H1 (cell line): ENCODE data around the gene PPP1R9A. TPM values are rescaled to one million over a fixed set of nuclear protein-coding genes. Genes with fewer than 3 reads are reported as not detected.

Experiments
- CTCF ChIA-PET: fragments of 300-600 bp; sonication (Branson Sonifier 250); formaldehyde crosslinking; loops from one replicate; lab custom pipeline; 2021; ENCODE audit not compliant: partially characterized antibody; lab: Charles Lee
- POLR2A ChIA-PET: fragments of 300-600 bp; sonication (Branson Sonifier 250); formaldehyde crosslinking; loops from one replicate; lab custom pipeline; 2021; ENCODE audit warnings: inconsistent platforms; ENCODE audit not compliant: partially characterized antibody; lab: Charles Lee
- DNase-seq, 2 experiments: peaks; one replicate each; pipeline versions ENCODE4 v3.0.0 to v3.0.0-alpha.2; 2010 to 2022; ENCODE audit warnings: low spot score in 2 of 2, low read depth in 1 of 2, mixed read lengths in 1 of 2
- FAIRE-seq: peaks from 2 replicates; lab custom pipeline; 2011; peaks lifted over from hg19 to GRCh38; lab: Jason Lieb, UNC
- H2AFZ ChIP-seq: 2 replicates; pipeline ENCODE4 v1.8.1; 2012; ENCODE audit warnings: low read length, inconsistent platforms
- H2AK5ac ChIP-seq: 2 replicates; pipeline ENCODE4 v1.6.1; 2013; ENCODE audit warnings: low read depth, low read length
- H2BK120ac ChIP-seq: replicated peaks from 2 replicates; pipeline ENCODE3; 2013; ENCODE audit warnings: low read depth, low read length, inconsistent platforms
- H2BK12ac ChIP-seq: 2 replicates; pipeline ENCODE4 v1.6.1; 2013; ENCODE audit warnings: low read depth, low read length
- H2BK15ac ChIP-seq: 2 replicates; pipeline ENCODE4 v1.6.1; 2013; ENCODE audit warnings: low read length
- H2BK20ac ChIP-seq: 2 replicates; pipeline ENCODE4 v1.6.1; 2013; ENCODE audit warnings: low read length
- H2BK5ac ChIP-seq: 2 replicates; pipeline ENCODE4 v1.6.1; 2013; ENCODE audit warnings: low read depth, low read length
- H3K14ac ChIP-seq: 2 replicates; pipeline ENCODE4 v1.6.1; 2013; ENCODE audit warnings: inconsistent platforms; ENCODE audit not compliant: insufficient read length
- H3K18ac ChIP-seq: 2 replicates; pipeline ENCODE4 v1.6.1; 2013; ENCODE audit warnings: low read length; ENCODE audit errors: extremely low read depth
- H3K23ac ChIP-seq: 2 replicates; pipeline ENCODE4 v1.6.1; 2013; ENCODE audit warnings: inconsistent platforms; ENCODE audit not compliant: insufficient read length
- H3K23me2 ChIP-seq: 2 replicates; pipeline ENCODE4 v1.6.1; 2013; ENCODE audit warnings: low read depth, low read length
- H3K27ac ChIP-seq: 2 replicates; pipeline ENCODE4 v1.6.1; 2011; ENCODE audit warnings: low read depth, low read length, inconsistent platforms
- H3K27me3 ChIP-seq, 4 experiments: replicated peaks in 1 of 4; 1 replicate in 1 of 4; 2 replicates in 3 of 4; pipeline versions ENCODE4 v1.6.1 to v1.8.1; 2011 to 2013; ENCODE audit warnings: low read length in 3 of 4, mild to moderate bottlenecking in 3 of 4, inconsistent platforms in 2 of 4, mixed read lengths in 2 of 4, moderate library complexity in 1 of 4; ENCODE audit not compliant: control insufficient read depth in 3 of 4, insufficient read depth in 3 of 4; ENCODE audit errors: extremely low read depth in 1 of 4
- H3K36me3 ChIP-seq, 4 experiments: 2 replicates each; pipeline versions ENCODE4 v1.6.1 to v1.8.1; 2011 to 2013; ENCODE audit warnings: mild to moderate bottlenecking in 4 of 4, low read length in 3 of 4, moderate library complexity in 2 of 4, control low read depth in 1 of 4, inconsistent platforms in 1 of 4; ENCODE audit not compliant: insufficient read depth in 4 of 4, control insufficient read depth in 2 of 4
- H3K4ac ChIP-seq: replicated peaks from 2 replicates; pipeline ENCODE3; 2013; ENCODE audit warnings: low read length, low read depth, mixed read lengths, inconsistent platforms; ENCODE audit not compliant: insufficient read length
- H3K4me1 ChIP-seq, 4 experiments: replicated peaks in 1 of 4; 1 replicate in 1 of 4; 2 replicates in 3 of 4; pipeline versions ENCODE4 v1.6.1 to v1.8.1; 2011 to 2013; ENCODE audit warnings: low read length in 3 of 4, inconsistent platforms in 2 of 4, mixed read lengths in 1 of 4; ENCODE audit not compliant: insufficient read depth in 4 of 4, control insufficient read depth in 3 of 4
- H3K4me2 ChIP-seq, 2 experiments: 2 replicates each; pipeline versions ENCODE4 v1.6.1 to v1.8.1; 2011 to 2013; ENCODE audit warnings: low read depth in 2 of 2, low read length in 2 of 2, control low read depth in 1 of 2, inconsistent platforms in 1 of 2, mild to moderate bottlenecking in 1 of 2; ENCODE audit not compliant: insufficient read depth in 1 of 2
- H3K4me3 ChIP-seq, 4 experiments: fragments of 200-600, 300-600 bp in 1 of 4; sonication (generic), shearing (Covaris generic), sonication (Bioruptor Twin) in 1 of 4; 2 replicates each; pipeline versions ENCODE4 v1.5.1 to v1.8.1; 2011 to 2016; ENCODE audit warnings: low read length in 4 of 4, low read depth in 3 of 4, control low read depth in 2 of 4, inconsistent platforms in 2 of 4, mild to moderate bottlenecking in 2 of 4, mixed read lengths in 1 of 4, moderate library complexity in 1 of 4; ENCODE audit not compliant: insufficient read depth in 2 of 4; ENCODE audit errors: extremely low read depth in 1 of 4
- H3K56ac ChIP-seq: replicated peaks from 2 replicates; pipeline ENCODE3; 2013; ENCODE audit warnings: low read depth, mild to moderate bottlenecking, mixed read lengths, low read length, inconsistent platforms; ENCODE audit not compliant: insufficient read length
- H3K79me1 ChIP-seq: 2 replicates; pipeline ENCODE4 v1.6.1; 2013; ENCODE audit warnings: low read depth, low read length, control low read depth
- H3K79me2 ChIP-seq, 2 experiments: 2 replicates each; pipeline versions ENCODE4 v1.6.1 to v1.8.1; 2012 to 2013; ENCODE audit warnings: low read length in 2 of 2, mild to moderate bottlenecking in 2 of 2, inconsistent platforms in 1 of 2; ENCODE audit not compliant: insufficient read depth in 2 of 2, control insufficient read depth in 1 of 2
- H3K9ac ChIP-seq, 4 experiments: replicated peaks in 1 of 4; 1 replicate in 1 of 4; 2 replicates in 3 of 4; pipeline versions ENCODE4 v1.6.1 to v1.8.1; 2011 to 2013; ENCODE audit warnings: low read depth in 3 of 4, low read length in 3 of 4, control low read depth in 2 of 4, mild to moderate bottlenecking in 2 of 4, moderate library complexity in 2 of 4, inconsistent platforms in 1 of 4; ENCODE audit errors: extremely low read depth in 1 of 4
- H3K9me3 ChIP-seq, 2 experiments: 2 replicates each; pipeline versions ENCODE4 v1.6.1 to v1.8.1; 2012 to 2013; ENCODE audit warnings: mild to moderate bottlenecking in 2 of 2, moderate library complexity in 2 of 2, control low read depth in 1 of 2, inconsistent platforms in 1 of 2, low read depth in 1 of 2, low read length in 1 of 2, mixed read lengths in 1 of 2; ENCODE audit not compliant: insufficient read depth in 2 of 2
- H4K20me1 ChIP-seq, 2 experiments: replicated peaks in 1 of 2; 2 replicates each; pipeline versions ENCODE3 to v1.8.1; 2011 to 2013; ENCODE audit warnings: inconsistent platforms in 2 of 2, low read length in 2 of 2, mild to moderate bottlenecking in 1 of 2; ENCODE audit not compliant: insufficient read depth in 2 of 2, control insufficient read depth in 1 of 2
- H4K5ac ChIP-seq: 2 replicates; pipeline ENCODE4 v1.6.1; 2013; ENCODE audit warnings: low read length, low read depth, mixed read lengths, inconsistent platforms; ENCODE audit not compliant: insufficient read length
- H4K8ac ChIP-seq: 2 replicates; pipeline ENCODE4 v1.8.0; 2013; ENCODE audit warnings: mild to moderate bottlenecking, moderate library complexity, low read length, inconsistent platforms; ENCODE audit not compliant: insufficient read depth; ENCODE audit errors: extremely low read depth
- H4K91ac ChIP-seq: replicated peaks from 2 replicates; pipeline ENCODE3; 2013; ENCODE audit warnings: low read length, mixed read lengths, inconsistent platforms; ENCODE audit not compliant: insufficient read length
- CHD1 ChIP-seq: IDR thresholded peaks from 2 replicates; pipeline ENCODE4 v1.6.1; 2012; ENCODE audit warnings: low read depth, low read length, improper control_type of control experiment
- EP300 ChIP-seq, 2 experiments: IDR thresholded peaks; 1 replicate in 1 of 2; 2 replicates in 1 of 2; pipeline ENCODE4 v1.6.1; 2011 to 2012; ENCODE audit warnings: low read depth in 2 of 2, low read length in 2 of 2, mild to moderate bottlenecking in 2 of 2, borderline replicate concordance in 1 of 2, inconsistent platforms in 1 of 2, moderate library complexity in 1 of 2
- EZH2 ChIP-seq: fragments of 200-600 bp; sonication (generic); IDR thresholded peaks from 2 replicates; pipeline ENCODE4 v1.7.1; 2012; ENCODE audit warnings: low read depth, mild to moderate bottlenecking, moderate library complexity, low read length, inconsistent platforms; ENCODE audit not compliant: severe bottlenecking
- HDAC6 ChIP-seq: IDR thresholded peaks from one replicate; pipeline ENCODE4 v1.7.1; 2012; ENCODE audit warnings: low read depth, mild to moderate bottlenecking, inconsistent platforms, low read length, moderate library complexity
- KDM5A ChIP-seq: fragments of 200-600 bp; IDR thresholded peaks from 2 replicates; pipeline ENCODE4 v1.7.1; 2012; ENCODE audit warnings: mild to moderate bottlenecking, low read length, inconsistent platforms, mixed read lengths
- MAFK ChIP-seq: IDR thresholded peaks from 2 replicates; pipeline ENCODE4 v1.6.1; 2012; ENCODE audit warnings: low read depth, mild to moderate bottlenecking, improper control_type of control experiment, low read length
- RXRA ChIP-seq: IDR thresholded peaks from 2 replicates; pipeline ENCODE4 v1.6.1; 2011; ENCODE audit warnings: low read depth, mild to moderate bottlenecking, low read length, moderate library complexity; ENCODE audit not compliant: insufficient read depth
- YY1 ChIP-seq: IDR thresholded peaks from 2 replicates; pipeline ENCODE4 v1.6.1; 2011; ENCODE audit warnings: low read depth, mild to moderate bottlenecking, low read length
- WGBS, 2 experiments: shearing (Covaris generic) in 1 of 2; methylation state at CpG; one replicate each; pipeline versions ENCODE4 v1.1.6 to v1.1.7; 2013 to 2015; ENCODE audit warnings: low lambda C conversion rate in 2 of 2, mixed read lengths in 2 of 2, inconsistent platforms in 1 of 2, low coverage in 1 of 2, missing lambda C conversion rate in 1 of 2; ENCODE audit not compliant: insufficient replicate concordance in 2 of 2, insufficient coverage in 1 of 2, insufficient read length in 1 of 2; ENCODE audit errors: extremely low coverage in 1 of 2, missing lambda C conversion rate in 1 of 2; 5-methylcytosine and 5-hydroxymethylcytosine counted together
- polyA plus RNA-seq, 7 experiments: library from polyadenylated mRNA; depleted of rRNA in 3 of 7; stranded (reverse) in 5 of 7; unstranded in 2 of 7; fragments of >200 nt in 5 of 7; fragments of 200-250 nt in 2 of 7; gene quantifications; 1 replicate in 5 of 7; 2 replicates in 1 of 7; 4 replicates in 1 of 7; pipeline versions ENCODE4 v1.2.1 to v1.2.3, GENCODE V29; 2011 to 2013; ENCODE audit warnings: missing spikeins in 2 of 7, mixed read lengths in 2 of 7
- total RNA-seq: library from RNA; stranded (reverse); fragmentation: NEBNext Ultra II Directional; extraction: Animal tissue kit (Norgen Biotek cat#: 25700); gene quantifications from 2 replicates; pipeline ENCODE4 v1.2.1, GENCODE V29; 2021
- TF ChIP-seq, protein P1 (sequence below), 3 experiments: IDR thresholded peaks; 1 replicate in 2 of 3; 2 replicates in 1 of 3; pipeline versions ENCODE4 v1.5.1 to v1.6.1; 2011; ENCODE audit warnings: low read length in 3 of 3, mild to moderate bottlenecking in 3 of 3, inconsistent platforms in 2 of 3, low read depth in 1 of 3, moderate library complexity in 1 of 3; ENCODE audit not compliant: insufficient read depth in 1 of 3; ENCODE audit errors: control extremely low read depth in 1 of 3

The PPP1R9A gene
- total and polyA plus RNA-seq, 2 of the 8 experiments (the other 6 are each of a cell fraction or from before 2014, with no cell fraction given), result 3.0 to 20.3 TPM

DNA sequence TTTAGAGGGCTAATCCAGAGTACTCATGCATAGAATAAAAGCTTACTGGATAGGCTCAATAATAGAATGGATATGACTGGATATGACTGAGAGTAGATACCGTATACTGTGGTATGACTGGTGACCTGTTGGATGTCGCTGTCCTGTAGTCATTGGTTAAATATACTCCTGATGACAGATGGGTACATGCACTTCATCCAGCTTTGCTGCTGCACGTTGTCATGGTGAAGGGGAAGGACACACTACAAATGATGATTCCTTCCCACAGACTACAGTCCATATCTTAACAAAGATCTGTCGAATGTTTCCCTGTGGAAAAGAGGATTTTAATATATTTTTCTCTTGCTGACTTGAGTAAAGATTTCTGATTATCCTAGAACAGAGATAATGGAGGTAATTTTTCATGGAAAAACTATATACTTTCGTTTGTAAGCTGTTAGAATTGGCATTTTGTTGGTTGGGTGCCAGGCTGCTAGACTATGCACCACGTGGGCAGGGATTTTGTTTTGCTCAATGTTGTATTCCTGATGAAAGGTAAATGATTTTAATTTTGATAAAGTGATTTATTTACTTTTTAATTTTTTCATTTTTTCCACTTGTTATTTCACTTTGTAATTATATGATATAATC is 97.3 kb downstream of the PPP1R9A start:
- Histone ChIP-seq H3K27ac (no peak overlapping the region), H3K4me3 (no peak overlapping the region), H3K9me3 (no peaks in the 10 kb centered on the region), H3K27me3 (no peaks in the 10 kb centered on the region), H2BK20ac (no peak overlapping the region), H3K23ac (no peak overlapping the region), H2BK12ac (no peak overlapping the region), H3K4me1 (peaks cover 0 to 4% (median 0%) of the 10 kb centered on the region in 4 experiments; a peak in 1 of 7 replicates), H4K8ac (no peak overlapping the region), H2AFZ (no peak overlapping the region), H3K9ac (no peak overlapping the region), H2BK5ac (no peak overlapping the region), H3K79me1 (no peaks in the 10 kb centered on the region; the same call in 1 of the 2 replicates), H4K91ac (no peak overlapping the region), H2BK15ac (no peak overlapping the region), H4K5ac (no peak overlapping the region), H3K56ac (no peak overlapping the region), H3K79me2 (peaks cover 0 to 3% of the 10 kb centered on the region in 2 experiments; a peak in 1 of 4 replicates), H4K20me1 (peaks cover 0 to 1% of the 10 kb centered on the region in 2 experiments), H3K36me3 (no peaks in the 10 kb centered on the region), H3K18ac (no peak overlapping the region), H3K23me2 (no peaks in the 10 kb centered on the region), H2AK5ac (no peak overlapping the region; the same call in 1 of the 2 replicates), H2BK120ac (no peak overlapping the region), H3K14ac (no peak overlapping the region), H3K4ac (no peak overlapping the region), H3K4me2 (no peak overlapping the region)
- POLR2A ChIA-PET, result no interaction called here
- DNase-seq (no peak), FAIRE-seq (no peak)
- WGBS, 2 experiments, result 88% methylated on average over 6 of the region's 6 CpGs; no CpG with 5 or more reads in 1 of the 2 experiments
- CTCF ChIA-PET, result no interaction called here
- TF ChIP-seq EP300 (IDR thresholded peaks at IDR 0.05; ENCODE audit: borderline replicate concordance in 1 of 2, low read depth in 2 of 2, low read length in 2 of 2) (no peak), EZH2 (no peak), MAFK (no peak), HDAC6 (no peak), RXRA (no peak), KDM5A (no peak), YY1 (no peak), CHD1 (no peak)
- TF ChIP-seq, protein P1, sequence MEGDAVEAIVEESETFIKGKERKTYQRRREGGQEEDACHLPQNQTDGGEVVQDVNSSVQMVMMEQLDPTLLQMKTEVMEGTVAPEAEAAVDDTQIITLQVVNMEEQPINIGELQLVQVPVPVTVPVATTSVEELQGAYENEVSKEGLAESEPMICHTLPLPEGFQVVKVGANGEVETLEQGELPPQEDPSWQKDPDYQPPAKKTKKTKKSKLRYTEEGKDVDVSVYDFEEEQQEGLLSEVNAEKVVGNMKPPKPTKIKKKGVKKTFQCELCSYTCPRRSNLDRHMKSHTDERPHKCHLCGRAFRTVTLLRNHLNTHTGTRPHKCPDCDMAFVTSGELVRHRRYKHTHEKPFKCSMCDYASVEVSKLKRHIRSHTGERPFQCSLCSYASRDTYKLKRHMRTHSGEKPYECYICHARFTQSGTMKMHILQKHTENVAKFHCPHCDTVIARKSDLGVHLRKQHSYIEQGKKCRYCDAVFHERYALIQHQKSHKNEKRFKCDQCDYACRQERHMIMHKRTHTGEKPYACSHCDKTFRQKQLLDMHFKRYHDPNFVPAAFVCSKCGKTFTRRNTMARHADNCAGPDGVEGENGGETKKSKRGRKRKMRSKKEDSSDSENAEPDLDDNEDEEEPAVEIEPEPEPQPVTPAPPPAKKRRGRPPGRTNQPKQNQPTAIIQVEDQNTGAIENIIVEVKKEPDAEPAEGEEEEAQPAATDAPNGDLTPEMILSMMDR (IDR thresholded peaks at IDR 0.05; ENCODE audit: control extremely low read depth in 1 of 3, insufficient read depth in 1 of 3, low read depth in 1 of 3, low read length in 3 of 3), result no peak
